GM21360 (cell line): ENCODE results near the gene SOST.

Experiments
- ATAC-seq: cut with Tn5 transposase; IDR thresholded peaks from one replicate; pipeline ENCODE4 v1.9.1; 2021; ENCODE audit warnings: mild to moderate bottlenecking, moderate library complexity; ENCODE audit not compliant: unreplicated experiment

SOST gene

GRCh38 chr17:43774304-43775250 is 16.0 kb upstream of the SOST start:
- no peak for ATAC-seq

- no peak for ATAC-seq
Measured at GRCh38 chr17:43772877-43773648, 14.5 kb upstream of the SOST start.

GRCh38 chr17:43771463-43771862 is 12.9 kb upstream of the SOST start:
- ATAC-seq, result no peak

- ATAC-seq, result no peak
Measured at GRCh38 chr17:43770957-43771356, 12.4 kb upstream of the SOST start.

- ATAC-seq, result no peak
Measured at GRCh38 chr17:43769859-43770258, 11.3 kb upstream of the SOST start.

- ATAC-seq, result no peak
Measured at GRCh38 chr17:43769426-43769825, 10.8 kb upstream of the SOST start.

- no peak for ATAC-seq
Measured at GRCh38 chr17:43768943-43769342, 10.4 kb upstream of the SOST start.

GRCh38 chr17:43768382-43768781 is 9.8 kb upstream of the SOST start:
- no peak for ATAC-seq

- ATAC-seq, result no peak
Measured at GRCh38 chr17:43767713-43768059, 9.1 kb upstream of the SOST start.

- no peak for ATAC-seq
Measured at GRCh38 chr17:43767053-43767712, 8.6 kb upstream of the SOST start.

- ATAC-seq, result no peak
Measured at GRCh38 chr17:43766413-43767052, 7.9 kb upstream of the SOST start.

- ATAC-seq, result no peak
Measured at GRCh38 chr17:43760254-43760852, 1.8 kb upstream of the SOST start.

GRCh38 chr17:43759836-43760235 is 1.2 kb upstream of the SOST start:
- ATAC-seq, result no peak

- no peak for ATAC-seq
Measured at GRCh38 chr17:43758086-43758485, 505 bp downstream of the SOST start.

- no peak for ATAC-seq
Measured at GRCh38 chr17:43757171-43757660, 1.4 kb downstream of the SOST start.

- ATAC-seq, result no peak
Measured at GRCh38 chr17:43756201-43756600, 2.4 kb downstream of the SOST start.

GRCh38 chr17:43755389-43755875 is 3.2 kb downstream of the SOST start:
- no peak for ATAC-seq

- no peak for ATAC-seq
Measured at GRCh38 chr17:43754947-43755346, 3.6 kb downstream of the SOST start.

GRCh38 chr17:43753493-43754129 is 5.0 kb downstream of the SOST start:
- ATAC-seq, result no peak

GRCh38 chr17:43750153-43750552 is 8.4 kb downstream of the SOST start:
- no peak for ATAC-seq
